ENCODE results near the gene ZNF80.

GRCh38 chr3:114274929-114275328 lies 37.6 kb upstream of the ZNF80 start:
- no peak for TF ChIP-seq CTCF (IDR thresholded peaks at IDR 0.05 in 8 of 11, conservative IDR thresholded peaks at IDR 0.05 in 3 of 11)
- TF ChIP-seq POLR2A (IDR thresholded peaks at IDR 0.05), result no peak
- TF ChIP-seq POLR2AphosphoS5 (IDR thresholded peaks at IDR 0.05), result no peak

Data from spleen (tissue), 7 donors.